HEK293 (cell line): ENCODE results near the gene SMCR8.
"Not testable (repeated sequence)": the region's sequence is repeated elsewhere in the genome, so short reads cannot be mapped to it uniquely, and the experiment has no call there.

Experiments used
- CTCF ChIA-PET: fragments of 350-600 bp; formaldehyde crosslinking; extraction: SDS; loops from one replicate; lab custom pipeline; 2021; ENCODE audit warnings: antibody characterized with exemption; lab: Yijun Ruan, JAX
- POLR2A ChIA-PET: fragments of 300-600 bp; formaldehyde crosslinking; extraction: SDS; loops from one replicate; lab custom pipeline; 2020; ENCODE audit warnings: antibody characterized with exemption, inconsistent platforms; lab: Yijun Ruan, JAX
- H3K27ac ChIP-seq: fragments of 200-500 bp; sonication (Bioruptor generic); 2 replicates; pipeline ENCODE4 v1.5.1; 2014; ENCODE audit warnings: low read depth, low read length, control low read depth, inconsistent platforms; ENCODE audit errors: extremely low read depth
- H3K36me3 ChIP-seq, 2 experiments: fragments of 200-500 bp in 1 of 2; sonication (Bioruptor generic) in 1 of 2; 1 replicate in 1 of 2; 2 replicates in 1 of 2; pipeline ENCODE4 v1.5.1; 2014 to 2017; ENCODE audit warnings: inconsistent platforms in 2 of 2, low read length in 2 of 2; ENCODE audit not compliant: control insufficient read depth in 2 of 2, insufficient read depth in 1 of 2
- H3K4me1 ChIP-seq: fragments of 200-500 bp; sonication (Bioruptor generic); 2 replicates; pipeline ENCODE4 v1.5.1; 2014; ENCODE audit warnings: mild to moderate bottlenecking, low read length, inconsistent platforms; ENCODE audit not compliant: control insufficient read depth, insufficient read depth
- H3K4me3 ChIP-seq: 2 replicates; pipeline ENCODE4 v1.5.1; 2011; ENCODE audit warnings: low read depth, mild to moderate bottlenecking, control low read depth, low read length, moderate library complexity
- H3K9me3 ChIP-seq: fragments of 200-500 bp; sonication (Bioruptor generic); 2 replicates; pipeline ENCODE4 v1.5.1; 2014; ENCODE audit warnings: low read depth, low read length, inconsistent platforms; ENCODE audit not compliant: control insufficient read depth, insufficient read depth
- EGR2 ChIP-seq: fragments of 450-650 bp; formaldehyde crosslinking; IDR thresholded peaks from 2 replicates; pipeline ENCODE4 v1.5.1; 2016; ENCODE audit warnings: low read depth, missing biosample characterization, missing genetic modification characterization
- ZFHX2 ChIP-seq: fragments of 450-650 bp; formaldehyde crosslinking; conservative IDR thresholded peaks from 2 replicates; pipeline ENCODE4 v1.5.1; 2016; ENCODE audit warnings: missing biosample characterization, missing genetic modification characterization
- ZNF121 ChIP-seq: fragments of 450-650 bp; formaldehyde crosslinking; IDR thresholded peaks from 2 replicates; pipeline ENCODE4 v1.5.1; 2016; ENCODE audit warnings: missing biosample characterization, missing genetic modification characterization
- ZNF391 ChIP-seq: fragments of 450-650 bp; formaldehyde crosslinking; IDR thresholded peaks from 2 replicates; pipeline ENCODE4 v1.5.1; 2016; ENCODE audit warnings: low read depth, missing biosample characterization, missing genetic modification characterization, borderline replicate concordance
- ZNF394 ChIP-seq: fragments of 450-650 bp; formaldehyde crosslinking; IDR thresholded peaks from 2 replicates; pipeline ENCODE4 v1.5.1; 2016; ENCODE audit warnings: missing biosample characterization, missing genetic modification characterization, mild to moderate bottlenecking, moderate library complexity, borderline replicate concordance

The SMCR8 gene

DNA sequence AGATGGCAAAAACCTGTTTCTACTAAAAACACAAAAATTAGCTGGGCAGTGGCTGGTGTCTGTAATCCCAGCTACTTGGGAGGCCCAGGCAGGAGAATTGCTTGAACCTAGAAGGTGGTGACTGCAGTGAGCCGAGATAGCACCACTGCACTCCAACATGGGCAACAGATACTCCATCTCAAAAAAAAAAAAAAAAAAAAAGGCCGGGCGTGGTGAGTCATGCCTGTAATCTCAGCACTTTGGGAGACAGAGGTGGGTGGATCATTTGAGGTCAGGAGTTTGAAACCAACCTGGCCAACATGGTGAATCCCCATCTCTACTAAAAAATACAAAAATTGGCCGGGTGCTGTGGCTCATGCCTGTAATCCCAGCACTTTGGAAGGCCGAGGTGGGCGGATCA is 58.1 kb downstream of the SMCR8 start:
- CTCF ChIA-PET: interaction anchor here (1.1 kb wide), 1 partner anchor 9 kb away, joined by 3 read pairs; no protein-coding TSS in a partner anchor
- H3K4me1 ChIP-seq: not testable (repeated sequence)

DNA sequence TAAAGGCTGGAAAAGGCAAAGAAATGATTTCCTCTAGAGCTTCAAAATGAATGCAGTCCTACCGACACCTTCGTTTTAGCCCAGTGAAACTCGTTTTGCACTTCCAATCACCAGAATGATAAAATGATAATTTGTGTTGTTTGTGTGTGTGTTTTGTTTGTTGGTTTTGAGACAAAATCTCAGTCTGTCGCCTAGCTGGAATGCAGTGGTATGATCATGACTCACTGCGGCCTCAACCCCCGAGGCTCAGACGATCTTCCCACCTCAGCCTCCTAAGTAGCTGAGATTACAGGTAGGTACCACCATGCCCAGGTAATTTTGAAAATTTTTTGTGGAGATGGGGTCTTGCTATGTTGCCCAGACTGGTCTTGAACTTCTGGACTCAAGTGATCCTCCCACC is 59.1 kb downstream of the SMCR8 start:
- Histone ChIP-seq H3K36me3 (no peaks in the 10 kb centered on the region), H3K9me3 (no peaks in the 10 kb centered on the region), H3K4me3 (no peak overlapping the region), H3K4me1 (no peaks in the 10 kb centered on the region), H3K27ac (no peak overlapping the region)
- TF ChIP-seq ZNF391 (tag by site-specific recombination) (no peak), ZNF121 (tag by site-specific recombination) (peak; percentile 71; the same call in 1 of the 2 replicates)
- ChIA-PET POLR2A (interaction anchor here (0.7 to 1.9 kb wide), 2 partner anchors 11 to 251 kb away, joined by 4 to 5 read pairs; partner anchors contain the start of gene SHMT1), CTCF (interaction anchor here (1.1 kb wide), 1 partner anchor 252 kb away, joined by 3 read pairs; no protein-coding TSS in a partner anchor)

More for the DNA sequence above, 58.1 kb downstream of the SMCR8 start:
- H3K36me3 ChIP-seq, H3K4me3 ChIP-seq, H3K9me3 ChIP-seq, H3K27ac ChIP-seq: not testable (repeated sequence)
- POLR2A ChIA-PET: interaction anchor here (1.9 kb wide), 1 partner anchor 10 kb away, joined by 5 read pairs; the partner anchor contains the start of gene SHMT1
- TF ChIP-seq EGR2 (peak; percentile 48; the same call in 1 of the 2 replicates), ZFHX2 (peak; percentile 36; the same call in 1 of the 2 replicates), ZNF394 (0 out of 2 replicates have a peak, but pooled peaks have one; percentile 14)
